H9 (cell line): ENCODE results near the gene RASA3. TPM values are rescaled to one million over a fixed set of nuclear protein-coding genes. Genes with fewer than 3 reads are reported as not detected.

Experiments used
- DNase-seq: peaks from one replicate; pipeline ENCODE4 v3.0.0-alpha.2; 2017
- H2AFZ ChIP-seq: one replicate; pipeline ENCODE4 v1.6.1; 2013; ENCODE audit warnings: mild to moderate bottlenecking, low read length, control low read depth, moderate library complexity
- H2AK5ac ChIP-seq: 2 replicates; pipeline ENCODE4 v1.6.1; 2013; ENCODE audit warnings: low read length, control low read depth, mixed read lengths; ENCODE audit not compliant: insufficient read length
- H2BK120ac ChIP-seq: one replicate; pipeline ENCODE4 v1.6.1; 2013; ENCODE audit warnings: low read depth, mild to moderate bottlenecking, low read length, control low read depth, inconsistent platforms; ENCODE audit not compliant: poor library complexity, severe bottlenecking
- H2BK12ac ChIP-seq: 2 replicates; pipeline ENCODE4 v1.6.1; 2013; ENCODE audit warnings: low read length, control low read depth, mixed read lengths, low read depth; ENCODE audit not compliant: insufficient read length
- H2BK15ac ChIP-seq: 2 replicates; pipeline ENCODE4 v1.6.1; 2013; ENCODE audit warnings: low read depth, low read length, control low read depth
- H2BK20ac ChIP-seq: one replicate; pipeline ENCODE4 v1.6.1; 2013; ENCODE audit warnings: low read depth, mild to moderate bottlenecking, low read length, control low read depth, inconsistent platforms; ENCODE audit not compliant: poor library complexity, severe bottlenecking
- H2BK5ac ChIP-seq: 2 replicates; pipeline ENCODE4 v1.6.1; 2013; ENCODE audit warnings: low read length, control low read depth, mixed read lengths; ENCODE audit not compliant: insufficient read length
- H3K14ac ChIP-seq: 2 replicates; pipeline ENCODE4 v1.6.1; 2013; ENCODE audit warnings: low read length, control low read depth; ENCODE audit not compliant: insufficient read depth
- H3K18ac ChIP-seq: 2 replicates; pipeline ENCODE4 v1.6.1; 2013; ENCODE audit warnings: low read depth, mild to moderate bottlenecking, mixed read lengths, low read length, control low read depth; ENCODE audit not compliant: insufficient read length
- H3K23ac ChIP-seq: 2 replicates; pipeline ENCODE4 v1.6.1; 2013; ENCODE audit warnings: low read length, control low read depth, mixed read lengths, low read depth; ENCODE audit not compliant: insufficient read length
- H3K23me2 ChIP-seq: 2 replicates; pipeline ENCODE4 v1.6.1; 2013; ENCODE audit warnings: low read depth, mild to moderate bottlenecking, mixed read lengths, low read length, control low read depth; ENCODE audit not compliant: insufficient read length, poor library complexity, severe bottlenecking
- H3K27ac ChIP-seq: 2 replicates; pipeline ENCODE4 v1.5.1; 2013; ENCODE audit warnings: low read length, control low read depth, mixed read lengths, low read depth; ENCODE audit not compliant: insufficient read length
- H3K27me3 ChIP-seq: 2 replicates; pipeline ENCODE4 v1.6.1; 2013; ENCODE audit warnings: low read length, control low read depth, inconsistent platforms; ENCODE audit not compliant: insufficient read depth
- H3K4ac ChIP-seq: 2 replicates; pipeline ENCODE4 v1.6.1; 2013; ENCODE audit warnings: low read depth, mild to moderate bottlenecking, control low read depth, inconsistent platforms, low read length, moderate library complexity
- H3K4me1 ChIP-seq: 2 replicates; pipeline ENCODE4 v1.6.1; 2013; ENCODE audit warnings: low read length, control low read depth, inconsistent platforms; ENCODE audit not compliant: insufficient read depth
- H3K4me2 ChIP-seq: 2 replicates; pipeline ENCODE4 v1.6.1; 2013; ENCODE audit warnings: low read length, control low read depth, mixed read lengths; ENCODE audit not compliant: insufficient read length, insufficient read depth
- H3K56ac ChIP-seq: 2 replicates; pipeline ENCODE4 v1.6.1; 2013; ENCODE audit warnings: low read depth, mild to moderate bottlenecking, mixed read lengths, low read length, control low read depth; ENCODE audit not compliant: insufficient read length
- H3K79me1 ChIP-seq: 2 replicates; pipeline ENCODE4 v1.6.1; 2013; ENCODE audit warnings: low read depth, mild to moderate bottlenecking, moderate library complexity, low read length, control low read depth, inconsistent platforms; ENCODE audit not compliant: insufficient read depth, poor library complexity, severe bottlenecking
- H3K79me2 ChIP-seq: 2 replicates; pipeline ENCODE4 v1.6.1; 2013; ENCODE audit warnings: low read length, control low read depth, inconsistent platforms; ENCODE audit not compliant: insufficient read depth
- H3K9ac ChIP-seq: 2 replicates; pipeline ENCODE4 v1.6.1; 2013; ENCODE audit warnings: low read length, control low read depth, mixed read lengths; ENCODE audit not compliant: insufficient read length; ENCODE audit errors: extremely low read depth
- H3K9me3 ChIP-seq: one replicate; pipeline ENCODE4 v1.6.1; 2013; ENCODE audit warnings: low read depth, low read length, inconsistent platforms; ENCODE audit not compliant: control insufficient read depth
- H3T11ph ChIP-seq: one replicate; pipeline ENCODE4 v1.6.1; 2013; ENCODE audit warnings: mild to moderate bottlenecking, low read length, control low read depth, inconsistent platforms
- H4K20me1 ChIP-seq: one replicate; pipeline ENCODE4 v1.6.1; 2013; ENCODE audit not compliant: control insufficient read depth, insufficient read length, insufficient read depth
- H4K5ac ChIP-seq: 2 replicates; pipeline ENCODE4 v1.6.1; 2013; ENCODE audit warnings: low read depth, mild to moderate bottlenecking, mixed read lengths, low read length, control low read depth; ENCODE audit not compliant: insufficient read length
- H4K8ac ChIP-seq: replicated peaks from 2 replicates; pipeline ENCODE4 v1.6.1; 2013; ENCODE audit warnings: low read length, control low read depth, mixed read lengths, low read depth; ENCODE audit not compliant: insufficient read length
- H4K91ac ChIP-seq: 2 replicates; pipeline ENCODE4 v1.6.1; 2013; ENCODE audit warnings: low read depth, mild to moderate bottlenecking, moderate library complexity, mixed read lengths, low read length, control low read depth; ENCODE audit not compliant: insufficient read length
- H3K27ac Mint-ChIP-seq, 3 experiments: 2 replicates in 2 of 3; 3 replicates in 1 of 3; pipeline ENCODE4 v1.8.0; 2020 to 2021; ENCODE audit warnings: mixed read lengths in 3 of 3, mild to moderate bottlenecking in 1 of 3, moderate library complexity in 1 of 3
- H3K27me3 Mint-ChIP-seq: 2 replicates; pipeline ENCODE4 v1.8.0; 2021; ENCODE audit warnings: low read depth, mild to moderate bottlenecking, moderate library complexity, mixed read lengths
- H3K36me3 Mint-ChIP-seq, 3 experiments: 2 replicates in 2 of 3; 3 replicates in 1 of 3; pipeline ENCODE4 v1.8.0; 2020 to 2021; ENCODE audit warnings: low read depth in 3 of 3, mixed read lengths in 3 of 3; ENCODE audit not compliant: insufficient read depth in 1 of 3
- H3K4me1 Mint-ChIP-seq, 2 experiments: 2 replicates each; pipeline ENCODE4 v1.8.0; 2020; ENCODE audit warnings: mixed read lengths in 2 of 2
- H3K4me3 Mint-ChIP-seq, 2 experiments: 2 replicates in 1 of 2; 3 replicates in 1 of 2; pipeline ENCODE4 v1.8.0; 2020 to 2021; ENCODE audit warnings: mild to moderate bottlenecking in 2 of 2, mixed read lengths in 2 of 2, moderate library complexity in 1 of 2
- H3K9me3 Mint-ChIP-seq, 2 experiments: 2 replicates in 1 of 2; 3 replicates in 1 of 2; pipeline ENCODE4 v1.8.0; 2020; ENCODE audit warnings: mild to moderate bottlenecking in 2 of 2, mixed read lengths in 2 of 2, moderate library complexity in 1 of 2
- WGBS: extraction: QIAGEN DNeasy Blood & Tissue Kit; methylation state at CpG from one replicate; pipeline ENCODE4 v1.1.7; 2013; ENCODE audit warnings: missing lambda C conversion rate, low lambda C conversion rate, mixed read lengths; ENCODE audit not compliant: insufficient read length; ENCODE audit errors: extremely low coverage; 5-methylcytosine and 5-hydroxymethylcytosine counted together
- total RNA-seq: library from RNA; stranded (reverse); gene quantifications from 2 replicates; pipeline ENCODE4 v1.2.1, GENCODE V29; 2021
- TF ChIP-seq, protein P1 (sequence below): fragments of 200-600 bp; sonication (generic); conservative IDR thresholded peaks from 3 replicates; pipeline ENCODE4 v1.8.0; 2021; ENCODE audit warnings: antibody characterized with exemption, mild to moderate bottlenecking

RASA3 gene
- total RNA-seq, 1 experiment from 2014 or later = 12.3 TPM

DNA sequence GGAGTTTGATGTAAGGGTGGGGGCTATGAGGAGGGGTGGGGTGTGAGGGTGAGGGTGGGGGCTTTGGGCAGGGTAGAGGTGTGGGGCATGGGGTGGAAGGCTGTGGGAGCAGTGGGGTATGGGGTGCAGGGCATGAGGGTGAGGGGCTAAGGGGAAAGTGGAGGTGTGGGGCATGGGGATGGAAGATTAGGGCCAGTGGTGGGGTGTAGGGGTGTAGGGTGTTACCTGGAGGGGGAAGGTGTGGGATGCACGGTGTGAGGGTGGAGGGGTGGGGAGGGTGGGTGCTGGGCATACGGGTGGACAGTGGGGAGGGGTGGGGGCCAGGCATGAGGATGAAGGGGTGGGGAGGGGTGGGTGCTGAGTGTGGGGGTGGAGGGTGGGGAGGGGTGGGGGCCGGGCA, 22.9 kb upstream of the RASA3 start:
- H3K4me3 Mint-ChIP-seq = no peak overlapping the region
- H3K9ac ChIP-seq = no peak overlapping the region
- H2BK20ac ChIP-seq = no peak overlapping the region
- no CpG with 5 or more reads among the region's 3 CpGs for WGBS
- peaks cover 0 to 4% (median 0%) of the 10 kb centered on the region in 3 experiments; a peak in 1 of 7 replicates for H3K36me3 Mint-ChIP-seq
- no peak overlapping the region for H3K4ac ChIP-seq
- H3K27me3 ChIP-seq = no peaks in the 10 kb centered on the region
- no peaks in the 10 kb centered on the region for H3K79me2 ChIP-seq
- no peaks in the 10 kb centered on the region for H3K9me3 Mint-ChIP-seq
- no peak overlapping the region for H3K56ac ChIP-seq
- H4K20me1 ChIP-seq = no peaks in the 10 kb centered on the region
- no peak overlapping the region for H3K14ac ChIP-seq
- no peak overlapping the region for H4K8ac ChIP-seq
- no peak overlapping the region for H2BK120ac ChIP-seq
- no peaks in the 10 kb centered on the region for H3K23me2 ChIP-seq
- no peaks in the 10 kb centered on the region; the same call in 1 of the 2 replicates for H3K4me1 ChIP-seq
- no peak overlapping the region for H3K23ac ChIP-seq
- no peaks in the 10 kb centered on the region for H3K9me3 ChIP-seq
- TF ChIP-seq, protein P1, sequence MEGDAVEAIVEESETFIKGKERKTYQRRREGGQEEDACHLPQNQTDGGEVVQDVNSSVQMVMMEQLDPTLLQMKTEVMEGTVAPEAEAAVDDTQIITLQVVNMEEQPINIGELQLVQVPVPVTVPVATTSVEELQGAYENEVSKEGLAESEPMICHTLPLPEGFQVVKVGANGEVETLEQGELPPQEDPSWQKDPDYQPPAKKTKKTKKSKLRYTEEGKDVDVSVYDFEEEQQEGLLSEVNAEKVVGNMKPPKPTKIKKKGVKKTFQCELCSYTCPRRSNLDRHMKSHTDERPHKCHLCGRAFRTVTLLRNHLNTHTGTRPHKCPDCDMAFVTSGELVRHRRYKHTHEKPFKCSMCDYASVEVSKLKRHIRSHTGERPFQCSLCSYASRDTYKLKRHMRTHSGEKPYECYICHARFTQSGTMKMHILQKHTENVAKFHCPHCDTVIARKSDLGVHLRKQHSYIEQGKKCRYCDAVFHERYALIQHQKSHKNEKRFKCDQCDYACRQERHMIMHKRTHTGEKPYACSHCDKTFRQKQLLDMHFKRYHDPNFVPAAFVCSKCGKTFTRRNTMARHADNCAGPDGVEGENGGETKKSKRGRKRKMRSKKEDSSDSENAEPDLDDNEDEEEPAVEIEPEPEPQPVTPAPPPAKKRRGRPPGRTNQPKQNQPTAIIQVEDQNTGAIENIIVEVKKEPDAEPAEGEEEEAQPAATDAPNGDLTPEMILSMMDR = no peak
- H3T11ph ChIP-seq = no peak overlapping the region
- no peak overlapping the region for H2BK12ac ChIP-seq
- no peak overlapping the region for H4K5ac ChIP-seq
- peaks cover 19% of the 10 kb centered on the region for H3K27me3 Mint-ChIP-seq
- no peaks in the 10 kb centered on the region for H3K79me1 ChIP-seq
- H2AFZ ChIP-seq = no peak overlapping the region
- H2BK5ac ChIP-seq = no peak overlapping the region
- no peak overlapping the region for H4K91ac ChIP-seq
- H2AK5ac ChIP-seq = no peak overlapping the region
- H3K27ac Mint-ChIP-seq = no peak overlapping the region
- DNase-seq = no peak
- H3K4me1 Mint-ChIP-seq = peaks cover 9 to 12% of the 10 kb centered on the region in 2 experiments
- no peak overlapping the region for H3K27ac ChIP-seq
- no peak overlapping the region for H3K4me2 ChIP-seq
- no peak overlapping the region for H2BK15ac ChIP-seq
- no peak overlapping the region for H3K18ac ChIP-seq
